ENCODE measurements around the gene FOSL2. TPM values are rescaled to one million over a fixed set of nuclear protein-coding genes. Genes with fewer than 3 reads are reported as not detected.
A peak's percentile ranks its signal among the peaks of the same experiment; 100 is the strongest.

The FOSL2 gene
- polyA plus RNA-seq, 3 donors: 24.8 to 270 (median 28.6) TPM

DNA sequence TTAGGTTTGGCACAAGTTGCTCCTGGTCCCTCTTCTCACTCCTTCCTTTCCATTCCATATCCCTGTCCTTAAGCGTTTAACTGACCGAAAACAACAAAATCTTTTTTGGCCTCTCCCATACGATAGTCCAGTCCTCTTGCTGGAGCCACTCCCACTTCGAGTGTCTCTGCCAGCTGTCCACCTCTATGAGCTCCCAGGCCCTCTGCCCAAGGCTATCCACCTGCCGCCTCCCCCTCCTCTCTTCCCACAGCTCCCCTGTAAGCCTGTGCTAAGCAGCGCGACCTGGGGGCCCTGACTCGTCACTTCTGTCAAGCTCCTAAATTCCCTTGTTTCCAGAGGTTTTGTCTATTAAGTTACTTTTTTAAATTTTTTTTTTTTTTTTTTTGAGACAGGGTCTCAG lies 47.0 kb upstream of the FOSL2 start:
- H3K9me3 Mint-ChIP-seq: no peaks in the 10 kb centered on the region
- Histone ChIP-seq H3K4me2 (replicated peaks; ENCODE audit: extremely low read depth, low read length, poor library complexity, severe bottlenecking) (no peak overlapping the region), H4K20me1 (ENCODE audit: insufficient read depth, low read length) (no peaks in the 10 kb centered on the region), H3K4me1 (ENCODE audit: control insufficient read depth in 1 of 2, insufficient read depth in 2 of 2, low read length in 2 of 2) (peaks cover 29 to 35% of the 10 kb centered on the region in 2 donors), H3K79me2 (ENCODE audit: insufficient read depth, low read length) (no peaks in the 10 kb centered on the region), H3K27ac (ENCODE audit: low read depth in 1 of 2, low read length in 2 of 2) (no peak overlapping the region), H3K9ac (ENCODE audit: insufficient read depth, low read length, poor library complexity, severe bottlenecking) (no peak overlapping the region), H3K4me3 (replicated peaks in 1 of 3; ENCODE audit: low read depth in 2 of 3, low read length in 3 of 3) (no peak overlapping the region), H2AFZ (ENCODE audit: insufficient read depth, low read depth, low read length, poor library complexity, severe bottlenecking) (no peak overlapping the region), H3K9me3 (replicated peaks in 1 of 2; ENCODE audit: control insufficient read depth in 1 of 2, insufficient read depth in 1 of 2, low read length in 2 of 2) (no peaks in the 10 kb centered on the region), H3K36me3 (replicated peaks in 1 of 2; ENCODE audit: control insufficient read depth in 1 of 2, insufficient read depth in 2 of 2, low read length in 2 of 2) (no peaks in the 10 kb centered on the region), H3K27me3 (ENCODE audit: control insufficient read depth in 2 of 2, insufficient read depth in 2 of 2, low read length in 2 of 2) (no peaks in the 10 kb centered on the region)
- WGBS (ENCODE audit: insufficient coverage): 95% methylated on average over 4 of the region's 8 CpGs
- H3K27ac Mint-ChIP-seq: peak overlapping the region in 1 of 7 donors; percentile 66
- intact Hi-C loops (cut with micrococcal nuclease): no loop called here
- no peak for DNase-seq
- H3K27me3 Mint-ChIP-seq (ENCODE audit: low read depth in 3 of 3): peaks cover 4 to 7% (median 4%) of the 10 kb centered on the region in 3 donors
- H3K4me1 Mint-ChIP-seq: peaks cover 29% of the 10 kb centered on the region
- TF ChIP-seq, protein P1, sequence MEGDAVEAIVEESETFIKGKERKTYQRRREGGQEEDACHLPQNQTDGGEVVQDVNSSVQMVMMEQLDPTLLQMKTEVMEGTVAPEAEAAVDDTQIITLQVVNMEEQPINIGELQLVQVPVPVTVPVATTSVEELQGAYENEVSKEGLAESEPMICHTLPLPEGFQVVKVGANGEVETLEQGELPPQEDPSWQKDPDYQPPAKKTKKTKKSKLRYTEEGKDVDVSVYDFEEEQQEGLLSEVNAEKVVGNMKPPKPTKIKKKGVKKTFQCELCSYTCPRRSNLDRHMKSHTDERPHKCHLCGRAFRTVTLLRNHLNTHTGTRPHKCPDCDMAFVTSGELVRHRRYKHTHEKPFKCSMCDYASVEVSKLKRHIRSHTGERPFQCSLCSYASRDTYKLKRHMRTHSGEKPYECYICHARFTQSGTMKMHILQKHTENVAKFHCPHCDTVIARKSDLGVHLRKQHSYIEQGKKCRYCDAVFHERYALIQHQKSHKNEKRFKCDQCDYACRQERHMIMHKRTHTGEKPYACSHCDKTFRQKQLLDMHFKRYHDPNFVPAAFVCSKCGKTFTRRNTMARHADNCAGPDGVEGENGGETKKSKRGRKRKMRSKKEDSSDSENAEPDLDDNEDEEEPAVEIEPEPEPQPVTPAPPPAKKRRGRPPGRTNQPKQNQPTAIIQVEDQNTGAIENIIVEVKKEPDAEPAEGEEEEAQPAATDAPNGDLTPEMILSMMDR (IDR thresholded peaks at IDR 0.05): no peak
- H3K4me3 Mint-ChIP-seq: no peak overlapping the region
- H3K36me3 Mint-ChIP-seq: no peaks in the 10 kb centered on the region

- H3K4me2 ChIP-seq (replicated peaks; ENCODE audit: extremely low read depth, low read length, poor library complexity, severe bottlenecking): no peak overlapping the region
- Mint-ChIP-seq H3K27me3 (ENCODE audit: low read depth in 3 of 3) (peaks cover 4 to 11% (median 6%) of the 10 kb centered on the region in 3 donors), H3K9me3 (no peaks in the 10 kb centered on the region), H3K4me3 (no peak overlapping the region), H3K4me1 (peaks cover 26% of the 10 kb centered on the region), H3K27ac (peak overlapping the region in 2 of 7 donors; percentile 15 to 26), H3K36me3 (no peaks in the 10 kb centered on the region)
- TF ChIP-seq, protein P1 (IDR thresholded peaks at IDR 0.05): no peak
- no peak for DNase-seq
- no peak overlapping the region for H3K9ac ChIP-seq (ENCODE audit: insufficient read depth, low read length, poor library complexity, severe bottlenecking)
- no peaks in the 10 kb centered on the region for H3K79me2 ChIP-seq (ENCODE audit: insufficient read depth, low read length)
- H3K27me3 ChIP-seq (ENCODE audit: control insufficient read depth in 2 of 2, insufficient read depth in 2 of 2, low read length in 2 of 2): no peaks in the 10 kb centered on the region
- H4K20me1 ChIP-seq (ENCODE audit: insufficient read depth, low read length): no peaks in the 10 kb centered on the region
- H3K4me3 ChIP-seq (replicated peaks in 1 of 3; ENCODE audit: low read depth in 2 of 3, low read length in 3 of 3): no peak overlapping the region
- WGBS (ENCODE audit: insufficient coverage): 100% methylated on average over 6 of the region's 6 CpGs
- intact Hi-C loops (cut with micrococcal nuclease): no loop called here
- no peak overlapping the region for H2AFZ ChIP-seq (ENCODE audit: insufficient read depth, low read depth, low read length, poor library complexity, severe bottlenecking)
- no peaks in the 10 kb centered on the region for H3K36me3 ChIP-seq (replicated peaks in 1 of 2; ENCODE audit: control insufficient read depth in 1 of 2, insufficient read depth in 2 of 2, low read length in 2 of 2)
- no peak overlapping the region for H3K27ac ChIP-seq (ENCODE audit: low read depth in 1 of 2, low read length in 2 of 2)
- H3K9me3 ChIP-seq (replicated peaks in 1 of 2; ENCODE audit: control insufficient read depth in 1 of 2, insufficient read depth in 1 of 2, low read length in 2 of 2): no peaks in the 10 kb centered on the region
- peaks cover 29 to 32% of the 10 kb centered on the region in 2 donors for H3K4me1 ChIP-seq (ENCODE audit: control insufficient read depth in 1 of 2, insufficient read depth in 2 of 2, low read length in 2 of 2)
These were observed 46.1 kb upstream of the FOSL2 start for GRCh38 chr2:28346587-28346986.

All from CD14-positive monocyte (primary cell).